ENCODE data around the gene VIPR2. TPM values are rescaled to one million over a fixed set of nuclear protein-coding genes. Genes with fewer than 3 reads are reported as not detected.

The VIPR2 gene
- total RNA-seq, 4 donors from 2014 or later = 0.33 to 0.56 TPM; not detected in 2

GRCh38 chr7:159038066-159038465 lies 106.6 kb downstream of the VIPR2 start:
- intact Hi-C loops (cut with DNase I) = no loop called here
- 76 to 83% methylated on average over 10 of the region's 10 CpGs for WGBS, 2 donors
- no peaks in the 10 kb centered on the region for H3K9me3 ChIP-seq
- H3K4me3 ChIP-seq (replicated peaks in 1 of 3) = no peak overlapping the region
- H3K27me3 ChIP-seq = no peaks in the 10 kb centered on the region
- no peak for DNase-seq
- TF ChIP-seq POLR2A (IDR thresholded peaks at IDR 0.05) = no peak
- TF ChIP-seq, protein P1, sequence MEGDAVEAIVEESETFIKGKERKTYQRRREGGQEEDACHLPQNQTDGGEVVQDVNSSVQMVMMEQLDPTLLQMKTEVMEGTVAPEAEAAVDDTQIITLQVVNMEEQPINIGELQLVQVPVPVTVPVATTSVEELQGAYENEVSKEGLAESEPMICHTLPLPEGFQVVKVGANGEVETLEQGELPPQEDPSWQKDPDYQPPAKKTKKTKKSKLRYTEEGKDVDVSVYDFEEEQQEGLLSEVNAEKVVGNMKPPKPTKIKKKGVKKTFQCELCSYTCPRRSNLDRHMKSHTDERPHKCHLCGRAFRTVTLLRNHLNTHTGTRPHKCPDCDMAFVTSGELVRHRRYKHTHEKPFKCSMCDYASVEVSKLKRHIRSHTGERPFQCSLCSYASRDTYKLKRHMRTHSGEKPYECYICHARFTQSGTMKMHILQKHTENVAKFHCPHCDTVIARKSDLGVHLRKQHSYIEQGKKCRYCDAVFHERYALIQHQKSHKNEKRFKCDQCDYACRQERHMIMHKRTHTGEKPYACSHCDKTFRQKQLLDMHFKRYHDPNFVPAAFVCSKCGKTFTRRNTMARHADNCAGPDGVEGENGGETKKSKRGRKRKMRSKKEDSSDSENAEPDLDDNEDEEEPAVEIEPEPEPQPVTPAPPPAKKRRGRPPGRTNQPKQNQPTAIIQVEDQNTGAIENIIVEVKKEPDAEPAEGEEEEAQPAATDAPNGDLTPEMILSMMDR (IDR thresholded peaks at IDR 0.05) = no peak
- no peaks in the 10 kb centered on the region for H3K4me1 ChIP-seq
- H3K27ac ChIP-seq = no peak overlapping the region
- no peaks in the 10 kb centered on the region for H3K36me3 ChIP-seq

- DNase-seq = no peak
- intact Hi-C loops (cut with DNase I) = no loop called here
These were observed 107.6 kb downstream of the VIPR2 start for GRCh38 chr7:159036916-159037605.

GRCh38 chr7:159035571-159036073 lies 109.0 kb downstream of the VIPR2 start:
- Histone ChIP-seq H3K27me3 (no peaks in the 10 kb centered on the region), H3K9me3 (no peaks in the 10 kb centered on the region), H3K36me3 (no peaks in the 10 kb centered on the region), H3K27ac (no peak overlapping the region), H3K4me3 (replicated peaks in 1 of 3) (no peak overlapping the region), H3K4me1 (peaks cover 0 to 4% of the 10 kb centered on the region in 2 donors)
- intact Hi-C loops (cut with DNase I) = no loop called here
- TF ChIP-seq, protein P1 (IDR thresholded peaks at IDR 0.05) = no peak
- TF ChIP-seq POLR2A (IDR thresholded peaks at IDR 0.05) = no peak
- no peak for DNase-seq
- WGBS, 2 donors = 92 to 94% methylated on average over 20 to 21 of the region's 21 CpGs

More at GRCh38 chr7:159036916-159037605, 107.6 kb downstream of the VIPR2 start:
- no peaks in the 10 kb centered on the region for H3K36me3 ChIP-seq
- no peaks in the 10 kb centered on the region for H3K9me3 ChIP-seq
- H3K4me1 ChIP-seq = no peaks in the 10 kb centered on the region
- no peak overlapping the region for H3K4me3 ChIP-seq (replicated peaks in 1 of 3)
- no peak overlapping the region for H3K27ac ChIP-seq
- no peaks in the 10 kb centered on the region for H3K27me3 ChIP-seq
- WGBS, 2 donors = 52 to 62% methylated on average over 15 to 20 of the region's 21 CpGs
- TF ChIP-seq, protein P1 (IDR thresholded peaks at IDR 0.05) = no peak
- no peak for TF ChIP-seq POLR2A (IDR thresholded peaks at IDR 0.05)

DNA sequence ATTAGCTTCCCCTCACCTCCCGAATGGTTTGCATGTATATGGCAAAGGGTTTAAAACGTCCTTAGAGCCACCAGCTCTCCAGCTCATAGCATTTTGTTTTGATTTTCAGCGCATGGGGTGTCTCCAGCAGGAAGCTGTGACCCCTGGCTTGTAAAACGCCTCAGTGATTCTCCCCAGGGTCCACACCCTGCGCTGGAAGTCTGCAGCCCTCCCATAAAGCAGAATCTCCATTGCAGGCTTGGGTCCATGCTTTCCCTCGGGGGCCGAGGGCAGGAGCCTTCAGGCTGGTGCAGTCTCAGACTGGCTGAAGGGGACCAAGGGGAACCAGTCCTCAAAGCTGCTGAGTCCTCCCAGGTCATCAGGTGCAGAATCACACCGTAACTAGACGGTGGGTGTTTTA lies 109.7 kb downstream of the VIPR2 start:
- no peaks in the 10 kb centered on the region for H3K27me3 ChIP-seq
- H3K27ac ChIP-seq = no peak overlapping the region
- WGBS, 2 donors = 72 to 77% methylated on average over 9 of the region's 9 CpGs
- H3K4me1 ChIP-seq = peaks cover 0 to 4% of the 10 kb centered on the region in 2 donors
- H3K4me3 ChIP-seq (replicated peaks in 1 of 3) = no peak overlapping the region
- H3K9me3 ChIP-seq = no peaks in the 10 kb centered on the region
- intact Hi-C loops (cut with DNase I) = no loop called here
- H3K36me3 ChIP-seq = no peaks in the 10 kb centered on the region
- DNase-seq = no peak
- TF ChIP-seq, protein P1 (IDR thresholded peaks at IDR 0.05) = no peak
- TF ChIP-seq POLR2A (IDR thresholded peaks at IDR 0.05) = no peak

GRCh38 chr7:159034394-159034793 lies 110.3 kb downstream of the VIPR2 start:
- 83 to 84% methylated on average over 10 of the region's 10 CpGs for whole genome bisulfite sequencing, 2 donors
- H3K4me1 ChIP-seq = peaks cover 0 to 4% of the 10 kb centered on the region in 2 donors
- no peak for DNase-seq
- intact Hi-C loops (cut with DNase I) = no loop called here
- no peaks in the 10 kb centered on the region for H3K9me3 ChIP-seq
- H3K4me3 ChIP-seq (replicated peaks in 1 of 3) = no peak overlapping the region
- H3K27ac ChIP-seq = no peak overlapping the region
- no peak for TF ChIP-seq POLR2A (IDR thresholded peaks at IDR 0.05)
- TF ChIP-seq, protein P1 (IDR thresholded peaks at IDR 0.05) = no peak
- no peaks in the 10 kb centered on the region for H3K36me3 ChIP-seq
- H3K27me3 ChIP-seq = no peaks in the 10 kb centered on the region
